Glutamatergic neuron (in vitro differentiated cells): Measurements from ENCODE around the gene TBC1D21. TPM values are rescaled to one million over a fixed set of nuclear protein-coding genes. Genes with fewer than 3 reads are reported as not detected.

Experiments
- DNase-seq: peaks from one replicate; pipeline ENCODE4 v3.0.0; 2022
- H3K27ac Mint-ChIP-seq: one replicate; pipeline ENCODE4 v1.8.0; 2020; ENCODE audit warnings: mild to moderate bottlenecking, mixed read lengths, inconsistent platforms; ENCODE audit not compliant: unreplicated experiment
- H3K27me3 Mint-ChIP-seq: one replicate; pipeline ENCODE4 v1.8.0; 2020; ENCODE audit warnings: mild to moderate bottlenecking, moderate library complexity, mixed read lengths, inconsistent platforms; ENCODE audit not compliant: unreplicated experiment
- H3K36me3 Mint-ChIP-seq: one replicate; pipeline ENCODE4 v1.8.0; 2020; ENCODE audit warnings: mild to moderate bottlenecking, mixed read lengths, inconsistent platforms; ENCODE audit not compliant: unreplicated experiment
- H3K4me1 Mint-ChIP-seq: one replicate; pipeline ENCODE4 v1.8.0; 2020; ENCODE audit warnings: mild to moderate bottlenecking, low read depth, mixed read lengths, inconsistent platforms; ENCODE audit not compliant: unreplicated experiment
- H3K4me3 Mint-ChIP-seq: one replicate; pipeline ENCODE4 v1.8.0; 2020; ENCODE audit warnings: mild to moderate bottlenecking, mixed read lengths, inconsistent platforms; ENCODE audit not compliant: unreplicated experiment
- H3K9me3 Mint-ChIP-seq: one replicate; pipeline ENCODE4 v1.8.0; 2020; ENCODE audit warnings: mild to moderate bottlenecking, moderate library complexity, mixed read lengths, inconsistent platforms; ENCODE audit not compliant: unreplicated experiment
- CTCF ChIP-seq: fragments of 200-600 bp; sonication (generic); IDR thresholded peaks from one replicate; pipeline ENCODE4 v1.5.0; 2021; ENCODE audit not compliant: partially characterized antibody, unreplicated experiment
- total RNA-seq: library from RNA; stranded (reverse); fragmentation: NEBNext Ultra II Directional; extraction: Animal tissue kit (Norgen Biotek cat#: 25700); gene quantifications from one replicate; pipeline ENCODE4 v1.2.1, GENCODE V29; 2021; ENCODE audit not compliant: unreplicated experiment

Gene TBC1D21
- total RNA-seq, 1 donor from 2014 or later = not detected

- DNase-seq = no peak
- peaks cover 5% of the 10 kb centered on the region for H3K36me3 Mint-ChIP-seq
- no peak for TF ChIP-seq CTCF
- no peak overlapping the region for H3K27ac Mint-ChIP-seq
- H3K9me3 Mint-ChIP-seq = no peaks in the 10 kb centered on the region
- H3K4me3 Mint-ChIP-seq = no peak overlapping the region
- H3K4me1 Mint-ChIP-seq = peaks cover 3% of the 10 kb centered on the region
- peaks cover 3% of the 10 kb centered on the region for H3K27me3 Mint-ChIP-seq
Observed at GRCh38 chr15:73866481-73866880, 6.9 kb upstream of the TBC1D21 start.

- Mint-ChIP-seq H3K4me1 (peaks cover 3% of the 10 kb centered on the region), H3K27ac (no peak overlapping the region), H3K36me3 (peaks cover 5% of the 10 kb centered on the region), H3K9me3 (no peaks in the 10 kb centered on the region), H3K4me3 (no peak overlapping the region), H3K27me3 (peaks cover 3% of the 10 kb centered on the region)
- no peak for DNase-seq
- no peak for TF ChIP-seq CTCF
Observed at GRCh38 chr15:73866881-73867410, 6.4 kb upstream of the TBC1D21 start.

GRCh38 chr15:73867426-73867825, 5.9 kb upstream of the TBC1D21 start:
- H3K36me3 Mint-ChIP-seq = peaks cover 5% of the 10 kb centered on the region
- peaks cover 4% of the 10 kb centered on the region for H3K9me3 Mint-ChIP-seq
- no peak for DNase-seq

GRCh38 chr15:73867956-73868355, 5.4 kb upstream of the TBC1D21 start:
- H3K4me3 Mint-ChIP-seq = no peak overlapping the region
- H3K4me1 Mint-ChIP-seq = peaks cover 3% of the 10 kb centered on the region
- peaks cover 6% of the 10 kb centered on the region for H3K9me3 Mint-ChIP-seq
- peaks cover 3% of the 10 kb centered on the region for H3K27me3 Mint-ChIP-seq
- peaks cover 5% of the 10 kb centered on the region for H3K36me3 Mint-ChIP-seq
- TF ChIP-seq CTCF = no peak
- H3K27ac Mint-ChIP-seq = no peak overlapping the region
- DNase-seq = no peak

More at GRCh38 chr15:73867426-73867825, 5.9 kb upstream of the TBC1D21 start:
- Mint-ChIP-seq H3K4me3 (no peak overlapping the region), H3K4me1 (peaks cover 3% of the 10 kb centered on the region), H3K27me3 (peaks cover 3% of the 10 kb centered on the region), H3K27ac (no peak overlapping the region)
- no peak for TF ChIP-seq CTCF

- no peak overlapping the region for H3K27ac Mint-ChIP-seq
- no peak overlapping the region for H3K4me3 Mint-ChIP-seq
- no peak for DNase-seq
- peaks cover 3% of the 10 kb centered on the region for H3K4me1 Mint-ChIP-seq
- peaks cover 3% of the 10 kb centered on the region for H3K27me3 Mint-ChIP-seq
- TF ChIP-seq CTCF = no peak
- peaks cover 7% of the 10 kb centered on the region for H3K9me3 Mint-ChIP-seq
- H3K36me3 Mint-ChIP-seq = peaks cover 5% of the 10 kb centered on the region
Observed at GRCh38 chr15:73869216-73869995, 4.0 kb upstream of the TBC1D21 start.
